ENCODE measurements around the gene MYH9. TPM values are rescaled to one million over a fixed set of nuclear protein-coding genes. Genes with fewer than 3 reads are reported as not detected.

The MYH9 gene
- total and polyA plus RNA-seq, 11 donors = 109 to 482 (median 238) TPM

DNA sequence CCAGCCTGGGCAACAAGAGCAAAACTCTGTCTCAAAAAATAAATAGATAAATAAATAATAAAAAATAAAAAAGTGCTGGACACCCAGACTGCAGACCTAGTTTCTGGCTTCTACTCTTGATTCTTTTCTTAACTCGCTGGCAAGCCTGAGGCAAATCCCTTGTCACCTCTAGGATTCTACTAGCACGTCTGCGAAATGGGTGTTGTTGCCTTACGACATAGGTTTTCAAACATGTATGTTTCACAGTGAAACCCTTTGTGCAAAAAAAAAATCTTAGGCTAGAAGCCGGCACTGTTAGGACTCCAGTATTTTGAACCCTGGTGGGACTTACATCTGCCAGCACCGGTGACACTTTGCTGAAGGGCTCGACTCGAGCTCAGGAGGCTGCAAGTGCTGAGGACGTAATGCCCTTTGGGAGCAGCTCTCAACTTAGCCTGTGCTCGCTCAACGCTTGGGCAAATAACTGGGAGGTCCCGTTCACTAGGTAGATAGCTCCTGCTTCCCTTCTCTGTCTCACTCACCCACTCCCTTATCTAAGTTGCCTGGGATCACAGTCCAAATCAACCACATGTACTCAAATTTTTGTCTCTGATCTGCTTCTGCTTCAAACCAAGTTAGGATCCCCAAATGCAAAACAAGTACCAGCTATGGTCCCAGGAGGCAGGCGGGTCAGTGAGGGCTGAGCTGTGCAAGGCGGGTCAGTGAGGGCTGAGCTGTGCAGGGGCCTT lies 34.7 kb upstream of the MYH9 start:
- H3K27me3 ChIP-seq = no peaks in the 10 kb centered on the region
- DNase-seq (no peak), ATAC-seq (no peak)
- H3K27ac ChIP-seq = peak overlapping the region in 2 of 12 donors; percentile 17 to 21
- H3K4me3 ChIP-seq = no peak overlapping the region
- intact Hi-C loops (cut with DNase I) = no loop called here
- H3K9me3 ChIP-seq = no peaks in the 10 kb centered on the region
- H3K36me3 ChIP-seq = no peaks in the 10 kb centered on the region
- 77 to 86% (median 83%) methylated on average over 14 of the region's 14 CpGs for WGBS, 4 donors
- peaks cover 0 to 75% (median 27%) of the 10 kb centered on the region in 12 donors for H3K4me1 ChIP-seq
- TF ChIP-seq POLR2A (IDR thresholded peaks at IDR 0.05) = no peak
- TF ChIP-seq, protein P1, sequence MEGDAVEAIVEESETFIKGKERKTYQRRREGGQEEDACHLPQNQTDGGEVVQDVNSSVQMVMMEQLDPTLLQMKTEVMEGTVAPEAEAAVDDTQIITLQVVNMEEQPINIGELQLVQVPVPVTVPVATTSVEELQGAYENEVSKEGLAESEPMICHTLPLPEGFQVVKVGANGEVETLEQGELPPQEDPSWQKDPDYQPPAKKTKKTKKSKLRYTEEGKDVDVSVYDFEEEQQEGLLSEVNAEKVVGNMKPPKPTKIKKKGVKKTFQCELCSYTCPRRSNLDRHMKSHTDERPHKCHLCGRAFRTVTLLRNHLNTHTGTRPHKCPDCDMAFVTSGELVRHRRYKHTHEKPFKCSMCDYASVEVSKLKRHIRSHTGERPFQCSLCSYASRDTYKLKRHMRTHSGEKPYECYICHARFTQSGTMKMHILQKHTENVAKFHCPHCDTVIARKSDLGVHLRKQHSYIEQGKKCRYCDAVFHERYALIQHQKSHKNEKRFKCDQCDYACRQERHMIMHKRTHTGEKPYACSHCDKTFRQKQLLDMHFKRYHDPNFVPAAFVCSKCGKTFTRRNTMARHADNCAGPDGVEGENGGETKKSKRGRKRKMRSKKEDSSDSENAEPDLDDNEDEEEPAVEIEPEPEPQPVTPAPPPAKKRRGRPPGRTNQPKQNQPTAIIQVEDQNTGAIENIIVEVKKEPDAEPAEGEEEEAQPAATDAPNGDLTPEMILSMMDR (IDR thresholded peaks at IDR 0.05) = no peak

DNA sequence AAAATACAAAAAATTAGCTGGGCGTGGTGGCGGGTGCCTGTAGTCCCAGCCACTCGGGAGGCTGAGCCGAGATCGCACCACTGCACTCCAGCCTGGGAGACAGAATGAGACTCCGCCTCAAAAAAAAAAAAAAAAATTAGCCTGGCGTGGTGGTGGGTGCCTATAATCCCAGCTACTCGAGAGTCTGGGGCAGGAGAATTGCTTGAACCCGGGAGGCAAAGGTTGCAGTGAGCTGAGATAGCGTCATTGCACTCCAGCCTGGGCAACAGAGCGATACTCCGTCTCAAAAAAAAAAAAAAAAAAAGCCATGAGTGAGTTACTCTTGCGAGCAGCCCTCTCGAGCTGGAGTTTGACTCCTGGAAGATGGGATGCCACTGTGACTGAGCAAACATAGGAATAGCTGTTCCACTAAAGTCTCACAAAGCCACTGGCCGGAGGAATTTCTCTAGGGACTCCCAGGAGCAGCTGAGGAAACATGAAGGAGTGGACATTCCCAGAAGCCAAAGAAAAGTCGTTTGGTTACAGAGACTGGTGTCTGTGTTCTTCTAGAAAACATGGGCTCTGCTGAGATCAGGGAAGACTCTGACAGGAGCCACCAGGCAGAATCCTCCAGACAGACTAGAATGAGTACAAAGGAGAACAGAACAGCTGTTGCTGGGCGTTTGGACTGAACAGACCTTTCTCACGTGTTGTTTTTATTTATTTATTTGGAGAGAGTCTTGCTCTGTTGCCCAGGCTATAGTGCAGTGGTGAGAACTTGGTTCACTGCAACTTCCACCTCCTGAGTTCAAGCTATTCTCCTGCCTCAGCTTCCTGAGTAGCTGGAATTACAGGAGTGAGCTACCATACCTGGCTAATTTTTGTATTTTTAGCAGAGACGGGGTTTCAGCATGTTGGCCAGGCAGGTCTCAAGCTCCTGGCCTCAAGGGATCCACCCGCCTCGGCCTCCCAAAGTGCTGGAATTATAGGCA lies 32.4 kb upstream of the MYH9 start:
- 59 to 76% (median 73%) methylated on average over 21 of the region's 21 CpGs for WGBS, 4 donors
- peak overlapping the region in 11 of 12 donors; percentile 66 to 86 (median 81) for H3K27ac ChIP-seq
- no peak for TF ChIP-seq POLR2A (IDR thresholded peaks at IDR 0.05)
- TF ChIP-seq, protein P1 (IDR thresholded peaks at IDR 0.05) = no peak
- H3K36me3 ChIP-seq = no peaks in the 10 kb centered on the region
- H3K4me3 ChIP-seq = peak overlapping the region in 8 of 12 donors; percentile 2 to 39 (median 27)
- peak in 4 of 5 donors; percentile 47 to 69 (median 56) for DNase-seq
- H3K4me1 ChIP-seq = peaks cover 0 to 62% (median 18%) of the 10 kb centered on the region in 12 donors
- ATAC-seq = peak; percentile 48 to 75 (median 60)
- H3K9me3 ChIP-seq = no peaks in the 10 kb centered on the region
- H3K27me3 ChIP-seq = no peaks in the 10 kb centered on the region
- intact Hi-C loops (cut with DNase I) = loop anchor here in 2 of 10 donors (1.0 to 5.0 kb wide), 2 partner anchors 19 to 32 kb away; no protein-coding TSS in a partner anchor

DNA sequence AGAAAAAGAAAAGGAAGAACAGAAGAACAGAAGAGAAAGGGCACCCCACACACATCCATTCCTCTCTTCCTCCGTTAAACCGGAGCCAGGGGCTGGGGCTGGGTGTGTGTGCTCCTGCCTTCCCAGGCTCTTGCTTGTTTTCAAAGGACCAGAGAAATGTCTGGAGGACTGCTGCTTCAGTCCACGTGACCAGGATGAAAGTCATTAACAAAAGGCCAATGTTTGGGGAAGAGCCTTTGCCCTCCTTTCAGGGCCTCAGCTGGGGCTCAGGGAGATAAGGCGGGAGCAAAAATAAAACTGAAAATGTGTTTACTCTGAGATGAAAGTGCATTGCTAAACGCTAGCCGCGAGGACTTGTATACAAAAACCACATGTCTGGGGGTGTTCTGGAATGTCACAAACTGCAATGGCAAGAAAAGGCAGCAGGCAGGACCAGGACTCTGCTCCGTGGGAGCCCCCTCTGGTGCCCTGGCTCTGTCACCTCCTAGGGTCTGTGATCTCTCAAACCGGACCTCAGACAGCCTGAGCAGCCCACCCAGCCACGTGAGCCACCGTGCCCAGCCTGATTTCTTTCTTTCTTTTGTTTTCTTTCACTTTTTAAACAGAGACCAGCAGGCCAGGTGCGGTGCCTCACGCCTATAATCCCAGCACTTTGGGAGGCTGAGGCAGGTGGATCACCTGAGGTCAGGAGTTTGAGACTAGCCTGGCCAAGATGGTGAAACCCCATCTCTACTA lies 31.6 kb upstream of the MYH9 start:
- peaks cover 0 to 55% (median 18%) of the 10 kb centered on the region in 12 donors for H3K4me1 ChIP-seq
- ATAC-seq (peak; percentile 49 to 82 (median 77)), DNase-seq (peak in 4 of 5 donors; percentile 54 to 69 (median 62))
- TF ChIP-seq, protein P1 (IDR thresholded peaks at IDR 0.05) = no peak
- no peak for TF ChIP-seq POLR2A (IDR thresholded peaks at IDR 0.05)
- peak overlapping the region in 9 of 12 donors; percentile 2 to 39 (median 26) for H3K4me3 ChIP-seq
- no peaks in the 10 kb centered on the region for H3K27me3 ChIP-seq
- peak overlapping the region; percentile 31 to 86 (median 81) for H3K27ac ChIP-seq
- H3K36me3 ChIP-seq = no peaks in the 10 kb centered on the region
- no peaks in the 10 kb centered on the region for H3K9me3 ChIP-seq
- intact Hi-C loops (cut with DNase I) = loop anchor here in 1 of 10 donors (5.0 kb wide), 1 partner anchor 33 kb away; no protein-coding TSS in a partner anchor
- WGBS, 4 donors = 26 to 34% (median 28%) methylated on average over 13 of the region's 13 CpGs

Measured in heart left ventricle (tissue), 16 donors.